Neural crest cell (in vitro differentiated cells): ENCODE results near the gene OCA2. TPM values are rescaled to one million over a fixed set of nuclear protein-coding genes. Genes with fewer than 3 reads are reported as not detected.
"Not testable (repeated sequence)": the region's sequence is repeated elsewhere in the genome, so short reads cannot be mapped to it uniquely, and the experiment has no call there.

Experiments
- DNase-seq: peaks from one replicate; pipeline ENCODE4 v3.0.0; 2021; ENCODE audit warnings: low read depth, mixed read lengths, low spot score
- H3K27ac Mint-ChIP-seq: one replicate; pipeline ENCODE4 v1.8.0; 2021; ENCODE audit warnings: mild to moderate bottlenecking, mixed read lengths; ENCODE audit not compliant: unreplicated experiment
- H3K27me3 Mint-ChIP-seq: 2 replicates; pipeline ENCODE4 v1.8.0; 2021; ENCODE audit warnings: low read depth, mild to moderate bottlenecking, mixed read lengths
- H3K36me3 Mint-ChIP-seq: 2 replicates; pipeline ENCODE4 v1.8.0; 2021; ENCODE audit warnings: low read depth, mild to moderate bottlenecking, mixed read lengths
- H3K4me1 Mint-ChIP-seq: 2 replicates; pipeline ENCODE4 v1.8.0; 2021; ENCODE audit warnings: mixed read lengths
- H3K4me3 Mint-ChIP-seq: one replicate; pipeline ENCODE4 v1.8.0; 2021; ENCODE audit warnings: mild to moderate bottlenecking, mixed read lengths
- H3K9me3 Mint-ChIP-seq: 2 replicates; pipeline ENCODE4 v1.8.0; 2021; ENCODE audit warnings: mixed read lengths
- CTCF ChIP-seq: fragments of 200-600 bp; sonication (generic); conservative IDR thresholded peaks from 2 replicates; pipeline ENCODE4 v1.5.0; 2021; ENCODE audit warnings: antibody characterized with exemption, mild to moderate bottlenecking
- total RNA-seq: library from RNA; stranded (reverse); gene quantifications from 2 replicates; pipeline ENCODE4 v1.2.1, GENCODE V29; 2021

Gene OCA2
- total RNA-seq, 1 donor from 2014 or later, result 0.19 TPM

GRCh38 chr15:27851858-27852210 lies 247.3 kb downstream of the OCA2 start:
- Mint-ChIP-seq H3K4me1 (no peaks in the 10 kb centered on the region), H3K9me3 (no peaks in the 10 kb centered on the region), H3K4me3 (no peak overlapping the region), H3K27ac (no peak overlapping the region), H3K27me3 (no peaks in the 10 kb centered on the region), H3K36me3 (no peaks in the 10 kb centered on the region)
- no peak for TF ChIP-seq CTCF
- DNase-seq, result no peak

DNA sequence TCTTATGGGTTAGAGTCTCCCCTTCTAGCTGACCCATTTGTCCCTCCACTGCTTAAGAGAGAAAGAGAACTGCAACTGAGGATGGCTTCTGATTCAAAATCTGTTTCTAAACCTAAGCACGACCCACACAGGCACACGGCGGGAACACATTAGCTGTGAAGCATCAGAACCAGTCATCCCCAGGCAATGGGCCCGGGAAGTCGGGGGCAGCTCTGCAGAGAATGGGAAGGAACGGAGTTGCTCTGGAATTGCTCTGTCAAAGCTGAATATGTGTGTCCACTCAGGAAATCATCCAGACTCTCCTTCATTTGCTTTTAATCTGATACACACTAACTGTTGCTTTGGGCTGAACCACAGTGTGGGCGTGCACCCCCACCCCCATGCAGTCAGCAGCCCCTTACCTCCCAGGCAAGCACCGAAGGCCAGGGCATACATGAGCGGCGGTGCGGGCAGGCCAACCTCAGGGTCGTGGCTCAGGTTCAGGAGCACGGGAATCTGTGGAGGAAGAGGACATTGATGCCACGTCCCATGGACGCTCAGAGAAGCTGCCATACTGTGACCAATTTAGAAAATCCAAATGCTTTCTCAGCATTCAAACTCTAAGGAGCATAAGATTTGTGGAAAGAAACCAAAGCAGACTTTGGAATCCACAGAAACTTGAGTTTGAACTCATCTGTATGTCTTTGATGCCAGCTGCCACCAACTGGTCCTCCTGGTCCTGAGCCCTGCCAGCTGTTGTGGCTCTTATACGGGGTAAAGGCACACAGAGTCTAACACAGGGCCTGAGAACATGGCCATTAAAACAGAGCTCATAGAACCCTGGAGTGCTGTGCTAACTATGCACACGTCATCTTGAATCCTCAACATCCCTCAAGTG lies 247.9 kb downstream of the OCA2 start:
- Mint-ChIP-seq H3K27me3 (no peaks in the 10 kb centered on the region), H3K9me3 (no peaks in the 10 kb centered on the region), H3K4me1 (no peaks in the 10 kb centered on the region), H3K4me3 (no peak overlapping the region), H3K36me3 (no peaks in the 10 kb centered on the region), H3K27ac (peak overlapping the region; percentile 62)
- no peak for TF ChIP-seq CTCF
- no peak for DNase-seq

DNA sequence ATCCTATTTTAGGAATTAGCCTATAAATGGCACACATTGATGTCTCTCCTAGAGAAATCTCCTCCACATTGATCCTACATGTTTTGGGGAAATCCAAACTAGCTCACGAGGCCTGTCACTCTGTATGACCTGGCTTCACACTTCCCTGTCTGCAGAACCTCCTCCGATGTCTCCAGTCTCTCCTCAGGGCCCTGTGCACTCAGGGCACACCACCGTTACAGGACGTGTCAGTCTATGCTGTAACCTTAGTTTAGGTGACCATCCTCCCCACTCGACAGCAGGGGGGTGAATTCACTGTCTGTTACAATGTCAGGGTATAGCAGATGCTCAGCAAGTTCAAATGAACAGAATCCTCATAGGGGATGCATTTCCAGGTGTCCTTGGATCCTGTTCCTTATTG lies 249.1 kb downstream of the OCA2 start:
- Mint-ChIP-seq H3K36me3 (no peaks in the 10 kb centered on the region), H3K9me3 (no peaks in the 10 kb centered on the region)
- TF ChIP-seq CTCF, result no peak

DNA sequence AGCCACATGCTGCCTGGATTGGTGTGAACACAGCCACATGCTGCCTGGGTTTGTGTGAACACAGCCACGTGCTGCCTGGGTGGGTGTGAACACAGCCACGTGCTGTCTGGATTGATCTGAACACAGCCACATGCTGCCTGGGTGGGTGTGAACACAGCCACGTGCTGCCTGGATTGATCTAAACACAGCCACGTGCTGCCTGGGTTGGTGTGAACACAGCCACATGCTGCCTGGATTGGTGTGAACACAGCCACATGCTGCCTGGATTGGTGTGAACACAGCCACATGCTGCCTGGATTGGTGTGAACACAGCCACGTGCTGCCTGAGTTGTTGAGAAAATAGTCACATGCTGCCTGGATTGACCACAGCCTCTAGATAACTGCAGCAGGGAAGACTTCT lies 250.2 kb downstream of the OCA2 start:
- H3K27me3 Mint-ChIP-seq, H3K4me1 Mint-ChIP-seq, DNase-seq, H3K27ac Mint-ChIP-seq, H3K4me3 Mint-ChIP-seq, H3K36me3 Mint-ChIP-seq, H3K9me3 Mint-ChIP-seq: not testable (repeated sequence)

More for the DNA sequence above, 249.1 kb downstream of the OCA2 start:
- H3K27ac Mint-ChIP-seq, result no peak overlapping the region
- DNase-seq, result no peak
- H3K4me1 Mint-ChIP-seq, result no peaks in the 10 kb centered on the region
- H3K4me3 Mint-ChIP-seq, result no peak overlapping the region
- H3K27me3 Mint-ChIP-seq, result no peaks in the 10 kb centered on the region

DNA sequence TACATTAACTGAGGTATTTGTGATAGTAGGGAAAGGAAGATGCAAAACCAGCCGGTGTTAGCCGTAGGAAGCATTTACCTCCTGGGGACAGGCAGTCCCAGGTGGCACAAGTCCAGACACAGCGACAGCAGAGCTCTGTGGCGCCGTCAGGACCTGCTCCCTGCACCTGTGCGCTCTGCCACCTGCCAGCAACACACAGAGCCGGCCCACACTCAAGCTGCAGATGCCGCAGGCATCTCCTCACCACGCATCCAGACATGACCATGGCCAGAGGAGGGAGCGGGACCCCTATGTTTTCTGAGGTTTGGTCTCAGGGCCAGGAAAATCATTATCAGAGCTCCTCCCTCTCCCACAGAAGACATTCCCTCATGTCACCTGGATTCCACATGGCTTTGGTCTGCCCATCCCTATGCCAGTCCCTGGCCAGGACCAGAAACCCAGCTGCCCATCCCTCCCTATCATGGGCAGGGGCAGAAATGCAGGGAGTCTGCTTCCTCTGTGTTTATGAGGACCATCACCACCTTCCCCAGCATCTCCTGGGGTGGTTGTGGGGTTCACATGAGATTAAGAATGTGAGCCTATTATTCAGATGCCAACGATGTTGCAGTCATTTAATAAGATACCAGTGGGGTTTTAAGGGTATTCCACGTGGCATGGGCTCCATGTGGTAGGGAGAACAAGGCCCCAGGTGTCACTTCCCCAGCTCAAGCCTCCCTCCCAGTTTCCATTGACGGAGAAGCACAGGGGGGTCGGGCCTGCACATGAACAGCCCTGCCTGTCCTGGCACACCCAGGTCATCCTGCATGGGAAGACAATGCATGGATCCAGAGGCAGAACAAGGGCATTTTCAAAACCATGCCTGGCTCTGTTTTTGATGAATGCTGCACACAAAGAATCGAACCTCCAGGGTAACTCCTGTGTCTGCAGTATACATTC lies 251.1 kb downstream of the OCA2 start:
- no peaks in the 10 kb centered on the region for H3K27me3 Mint-ChIP-seq

More for the DNA sequence above, 251.1 kb downstream of the OCA2 start:
- TF ChIP-seq CTCF, result no peak
- Mint-ChIP-seq H3K9me3 (no peaks in the 10 kb centered on the region), H3K27ac (no peak overlapping the region), H3K4me1 (no peaks in the 10 kb centered on the region), H3K36me3 (no peaks in the 10 kb centered on the region), H3K4me3 (no peak overlapping the region)
- no peak for DNase-seq
